ENCODE measurements around the gene CNTN5.

The CNTN5 gene

DNA sequence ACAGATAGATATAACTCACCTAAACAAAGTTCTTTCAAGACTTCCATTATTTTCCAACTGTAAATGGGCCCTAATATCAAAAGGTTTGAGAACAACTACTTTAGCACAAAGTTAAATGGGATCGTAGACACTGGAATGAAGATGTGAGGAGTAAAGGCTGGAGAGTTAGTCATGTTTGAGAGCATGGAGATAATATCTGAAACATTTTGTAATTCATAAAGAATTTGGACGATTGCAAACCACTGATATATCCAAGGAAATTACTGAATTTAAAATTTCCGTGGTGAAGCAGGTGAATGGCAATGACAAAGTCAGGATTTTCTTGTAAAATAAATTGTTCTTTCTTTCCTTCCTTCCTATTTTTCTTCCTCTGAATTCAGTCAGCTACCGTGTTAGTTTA lies 564.9 kb downstream of the CNTN5 start:
- TF ChIP-seq CTCF (IDR thresholded peaks at IDR 0.05; ENCODE audit: control insufficient read depth, insufficient read depth, low read depth, low read length, missing control alignments), result no peak
- no peak overlapping the region for H3K4me3 ChIP-seq (ENCODE audit: control insufficient read depth, low read depth, low read length)
- no peak for DNase-seq (ENCODE audit: low read depth)

DNA sequence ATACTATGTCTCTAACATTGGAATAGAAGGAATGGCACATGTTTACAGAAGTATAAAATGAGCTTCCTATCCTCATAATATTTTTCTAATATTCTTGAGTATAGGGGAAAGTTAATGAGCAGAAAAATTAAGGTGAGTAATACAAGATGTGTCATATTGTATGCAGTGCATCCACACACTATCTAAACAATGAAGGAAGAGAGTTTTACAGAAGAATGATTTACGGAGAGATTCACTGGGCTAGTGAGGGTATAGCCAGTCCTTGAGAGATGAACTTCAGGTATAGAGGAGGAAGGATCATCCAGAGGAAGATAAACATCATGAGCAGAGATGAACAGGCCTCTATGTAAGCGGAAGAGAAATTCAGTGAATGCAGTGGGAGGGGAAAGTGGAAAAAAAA lies 569.0 kb downstream of the CNTN5 start:
- DNase-seq (ENCODE audit: low read depth), result no peak
- no peak for TF ChIP-seq CTCF (IDR thresholded peaks at IDR 0.05; ENCODE audit: control insufficient read depth, insufficient read depth, low read depth, low read length, missing control alignments)
- no peak overlapping the region for H3K4me3 ChIP-seq (ENCODE audit: control insufficient read depth, low read depth, low read length)

DNA sequence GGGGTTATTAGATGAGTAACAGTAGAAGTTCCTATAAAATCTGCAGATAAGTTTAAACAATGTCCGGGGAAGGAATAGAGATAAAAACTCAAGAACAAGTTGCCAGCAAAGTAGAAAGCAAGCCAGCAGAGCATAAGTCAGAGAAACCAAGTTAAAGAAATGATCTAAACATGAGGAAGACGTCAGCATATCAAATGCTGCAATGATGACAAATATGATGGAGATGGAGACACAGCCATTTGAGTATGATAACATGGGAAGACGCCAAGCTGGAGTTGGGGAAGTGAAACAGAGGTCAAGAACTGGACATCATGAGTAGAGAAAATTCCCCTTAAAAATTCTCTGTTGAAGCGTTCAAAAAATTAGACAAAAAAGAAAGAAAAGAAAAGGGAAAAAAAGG lies 571.5 kb downstream of the CNTN5 start:
- no peak overlapping the region for H3K4me3 ChIP-seq (ENCODE audit: control insufficient read depth, low read depth, low read length)
- no peak for TF ChIP-seq CTCF (IDR thresholded peaks at IDR 0.05; ENCODE audit: control insufficient read depth, insufficient read depth, low read depth, low read length, missing control alignments)
- DNase-seq (ENCODE audit: low read depth), result no peak

DNA sequence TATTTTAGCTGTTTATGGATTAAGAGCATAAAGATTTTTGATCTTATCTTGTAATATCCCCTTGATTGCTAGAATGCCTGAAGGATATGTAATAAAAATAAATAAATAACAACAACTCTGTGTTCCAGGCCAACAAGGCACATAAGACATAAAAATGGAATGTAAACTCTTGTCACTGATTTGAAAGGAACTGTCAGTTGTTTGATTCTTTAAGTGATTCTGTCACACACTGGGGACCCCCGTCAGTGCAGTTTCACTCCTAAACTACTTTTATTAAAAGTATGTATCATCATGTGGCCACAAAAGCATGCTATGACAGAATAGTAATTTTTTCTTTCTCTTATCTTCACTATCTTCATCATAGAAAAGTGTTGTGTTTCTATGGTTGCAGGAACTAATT lies 572.4 kb downstream of the CNTN5 start:
- TF ChIP-seq CTCF (IDR thresholded peaks at IDR 0.05; ENCODE audit: control insufficient read depth, insufficient read depth, low read depth, low read length, missing control alignments), result no peak
- no peak overlapping the region for H3K4me3 ChIP-seq (ENCODE audit: control insufficient read depth, low read depth, low read length)
- no peak for DNase-seq (ENCODE audit: low read depth)

GRCh38 chr11:99601179-99601578 lies 580.4 kb downstream of the CNTN5 start:
- no peak for DNase-seq (ENCODE audit: low read depth)
- H3K4me3 ChIP-seq (ENCODE audit: control insufficient read depth, low read depth, low read length), result no peak overlapping the region
- TF ChIP-seq CTCF (IDR thresholded peaks at IDR 0.05; ENCODE audit: control insufficient read depth, insufficient read depth, low read depth, low read length, missing control alignments), result no peak

DNA sequence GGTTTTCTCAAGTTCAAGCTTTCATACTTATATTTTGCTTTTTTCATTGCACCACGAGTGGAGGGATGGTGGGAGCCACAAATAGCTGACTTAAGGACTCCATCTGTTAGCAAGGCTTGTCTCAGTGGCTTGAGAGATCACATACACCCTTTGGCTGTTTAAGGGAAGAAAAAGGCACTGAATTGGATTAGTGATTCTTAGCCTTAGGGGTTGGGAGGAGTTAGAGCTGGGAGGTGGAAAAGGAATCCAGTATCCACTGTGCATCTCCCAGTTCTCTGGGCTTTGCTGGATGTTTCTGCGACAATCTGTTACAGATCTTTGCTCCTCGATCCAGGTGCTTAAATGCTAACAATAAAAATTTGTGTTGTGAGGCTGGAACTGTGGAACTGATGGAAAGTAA lies 593.6 kb downstream of the CNTN5 start:
- DNase-seq (ENCODE audit: low read depth), result no peak
- no peak for TF ChIP-seq CTCF (IDR thresholded peaks at IDR 0.05; ENCODE audit: control insufficient read depth, insufficient read depth, low read depth, low read length, missing control alignments)
- no peak overlapping the region for H3K4me3 ChIP-seq (ENCODE audit: control insufficient read depth, low read depth, low read length)

DNA sequence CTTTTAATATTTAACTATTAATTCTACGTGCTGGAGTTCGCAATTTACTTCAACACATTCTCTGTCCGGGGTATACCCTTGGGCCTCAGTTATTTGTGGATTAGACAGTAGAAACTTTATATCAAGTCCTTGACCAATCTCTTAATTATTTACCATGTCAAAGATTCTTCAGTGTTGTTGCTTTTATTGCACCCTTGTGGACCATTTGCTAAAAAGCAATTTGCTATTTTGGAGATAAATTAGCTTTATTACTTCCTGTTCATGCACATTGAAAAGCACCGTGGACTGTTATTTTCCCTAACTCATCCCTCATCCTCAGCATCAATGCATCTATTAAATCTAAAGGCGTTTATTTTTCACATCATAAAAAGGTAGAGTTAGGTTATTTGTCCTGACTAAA lies 609.9 kb downstream of the CNTN5 start:
- no peak overlapping the region for H3K4me3 ChIP-seq (ENCODE audit: control insufficient read depth, low read depth, low read length)
- no peak for TF ChIP-seq CTCF (IDR thresholded peaks at IDR 0.05; ENCODE audit: control insufficient read depth, insufficient read depth, low read depth, low read length, missing control alignments)
- DNase-seq (ENCODE audit: low read depth), result no peak

Measured in AG09309 (cell line).